WERI-Rb-1 (cell line): ENCODE measurements around the gene DCST1.

Experiments used
- DNase-seq: peaks from one replicate; pipeline ENCODE4 v3.0.0-alpha.2; 2020
- H3K27ac ChIP-seq: fragments of 250-450 bp; sonication (Bioruptor Pico); 2 replicates; pipeline ENCODE4 v1.5.1; 2020; ENCODE audit warnings: mild to moderate bottlenecking, moderate library complexity
- H3K27me3 ChIP-seq: fragments of 250-450 bp; sonication (Bioruptor Pico); 2 replicates; pipeline ENCODE4 v1.5.1; 2021; ENCODE audit warnings: mild to moderate bottlenecking, low read depth, moderate library complexity; ENCODE audit not compliant: insufficient read depth, severe bottlenecking
- H3K36me3 ChIP-seq: fragments of 250-450 bp; sonication (Bioruptor Pico); 2 replicates; pipeline ENCODE4 v1.5.1; 2020; ENCODE audit warnings: mild to moderate bottlenecking, moderate library complexity
- H3K4me3 ChIP-seq: 2 replicates; pipeline ENCODE4 v1.5.1; 2011; ENCODE audit warnings: low read depth, mild to moderate bottlenecking, control low read depth, low read length
- H3K9me3 ChIP-seq: fragments of 250-450 bp; sonication (Bioruptor Pico); 2 replicates; pipeline ENCODE4 v1.5.1; 2021; ENCODE audit warnings: mild to moderate bottlenecking, moderate library complexity; ENCODE audit not compliant: severe bottlenecking
- TF ChIP-seq, protein P1 (sequence below): IDR thresholded peaks from 2 replicates; pipeline ENCODE4 v1.5.1; 2011; ENCODE audit warnings: low read depth, mild to moderate bottlenecking, control low read depth, inconsistent platforms, low read length

Gene DCST1

DNA sequence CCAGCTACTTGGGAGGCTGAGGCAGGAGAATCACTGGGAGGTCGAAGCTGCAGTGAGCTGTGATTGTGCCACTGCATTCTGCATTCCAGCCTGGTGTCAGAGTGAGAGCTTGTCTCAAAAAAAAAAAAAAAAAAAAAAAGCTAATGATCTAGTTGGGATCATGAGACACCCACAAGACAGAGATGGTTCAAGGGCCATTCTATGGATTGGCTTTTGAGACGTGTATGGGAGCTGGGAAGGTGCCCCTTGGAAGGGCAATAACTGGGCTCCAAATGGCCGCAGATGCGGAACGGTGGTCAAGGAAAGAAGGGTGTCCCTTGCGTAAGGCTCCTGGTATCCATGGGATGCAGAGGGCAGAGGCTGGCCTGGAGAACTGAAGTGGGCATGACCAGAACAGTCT, 10.7 kb downstream of the DCST1 start:
- no peak for DNase-seq
- no peaks in the 10 kb centered on the region for H3K27me3 ChIP-seq
- H3K4me3 ChIP-seq: no peak overlapping the region
- no peaks in the 10 kb centered on the region for H3K36me3 ChIP-seq
- no peaks in the 10 kb centered on the region for H3K9me3 ChIP-seq
- H3K27ac ChIP-seq: peak overlapping the region; percentile 71
- TF ChIP-seq, protein P1, sequence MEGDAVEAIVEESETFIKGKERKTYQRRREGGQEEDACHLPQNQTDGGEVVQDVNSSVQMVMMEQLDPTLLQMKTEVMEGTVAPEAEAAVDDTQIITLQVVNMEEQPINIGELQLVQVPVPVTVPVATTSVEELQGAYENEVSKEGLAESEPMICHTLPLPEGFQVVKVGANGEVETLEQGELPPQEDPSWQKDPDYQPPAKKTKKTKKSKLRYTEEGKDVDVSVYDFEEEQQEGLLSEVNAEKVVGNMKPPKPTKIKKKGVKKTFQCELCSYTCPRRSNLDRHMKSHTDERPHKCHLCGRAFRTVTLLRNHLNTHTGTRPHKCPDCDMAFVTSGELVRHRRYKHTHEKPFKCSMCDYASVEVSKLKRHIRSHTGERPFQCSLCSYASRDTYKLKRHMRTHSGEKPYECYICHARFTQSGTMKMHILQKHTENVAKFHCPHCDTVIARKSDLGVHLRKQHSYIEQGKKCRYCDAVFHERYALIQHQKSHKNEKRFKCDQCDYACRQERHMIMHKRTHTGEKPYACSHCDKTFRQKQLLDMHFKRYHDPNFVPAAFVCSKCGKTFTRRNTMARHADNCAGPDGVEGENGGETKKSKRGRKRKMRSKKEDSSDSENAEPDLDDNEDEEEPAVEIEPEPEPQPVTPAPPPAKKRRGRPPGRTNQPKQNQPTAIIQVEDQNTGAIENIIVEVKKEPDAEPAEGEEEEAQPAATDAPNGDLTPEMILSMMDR: no peak

DNA sequence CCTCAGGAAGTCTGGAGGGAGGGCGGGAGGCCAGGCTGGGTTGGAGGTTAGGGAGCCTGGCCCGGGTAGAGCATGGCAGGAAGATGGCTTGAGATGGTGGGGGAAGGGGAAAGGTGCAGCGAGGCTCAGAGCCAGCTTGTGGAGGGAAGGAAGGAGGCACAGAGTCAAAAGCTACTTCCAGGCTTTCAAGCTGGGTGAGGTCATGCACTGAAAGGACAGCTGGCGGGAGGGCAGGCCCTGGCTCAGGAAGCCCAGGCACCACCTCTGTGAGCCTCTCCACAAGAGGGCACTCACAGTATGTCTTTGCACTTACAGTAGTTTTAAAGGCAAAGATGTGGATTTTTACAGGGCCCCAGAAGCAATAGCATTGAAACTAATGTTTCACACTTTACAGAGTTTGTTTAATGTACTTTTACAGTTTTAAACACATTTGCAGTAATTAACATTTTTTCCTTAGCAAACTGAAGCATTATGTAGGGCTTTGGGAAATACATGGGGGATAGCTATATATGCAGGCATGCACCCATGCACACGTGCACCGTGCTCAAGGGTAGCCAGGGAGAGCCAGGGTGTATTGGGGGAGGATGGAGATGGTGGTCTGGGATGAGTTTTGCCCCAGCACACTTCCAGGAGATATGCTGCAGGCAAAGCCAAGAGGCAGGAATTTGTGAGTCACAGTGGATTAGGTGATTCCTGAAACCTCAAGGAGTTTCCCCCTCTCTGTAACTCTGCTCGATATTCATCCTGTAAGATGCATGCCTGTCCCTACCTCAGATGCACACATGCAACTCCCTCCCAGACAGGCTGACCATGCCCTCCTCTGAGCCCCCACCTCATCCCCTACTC, 11.4 kb downstream of the DCST1 start:
- H3K27ac ChIP-seq: peak overlapping the region; percentile 71
- H3K27me3 ChIP-seq: no peaks in the 10 kb centered on the region
- TF ChIP-seq, protein P1: peak; percentile 99
- peak; percentile 99 for DNase-seq
- no peak overlapping the region for H3K4me3 ChIP-seq
- H3K36me3 ChIP-seq: no peaks in the 10 kb centered on the region
- H3K9me3 ChIP-seq: no peaks in the 10 kb centered on the region

DNA sequence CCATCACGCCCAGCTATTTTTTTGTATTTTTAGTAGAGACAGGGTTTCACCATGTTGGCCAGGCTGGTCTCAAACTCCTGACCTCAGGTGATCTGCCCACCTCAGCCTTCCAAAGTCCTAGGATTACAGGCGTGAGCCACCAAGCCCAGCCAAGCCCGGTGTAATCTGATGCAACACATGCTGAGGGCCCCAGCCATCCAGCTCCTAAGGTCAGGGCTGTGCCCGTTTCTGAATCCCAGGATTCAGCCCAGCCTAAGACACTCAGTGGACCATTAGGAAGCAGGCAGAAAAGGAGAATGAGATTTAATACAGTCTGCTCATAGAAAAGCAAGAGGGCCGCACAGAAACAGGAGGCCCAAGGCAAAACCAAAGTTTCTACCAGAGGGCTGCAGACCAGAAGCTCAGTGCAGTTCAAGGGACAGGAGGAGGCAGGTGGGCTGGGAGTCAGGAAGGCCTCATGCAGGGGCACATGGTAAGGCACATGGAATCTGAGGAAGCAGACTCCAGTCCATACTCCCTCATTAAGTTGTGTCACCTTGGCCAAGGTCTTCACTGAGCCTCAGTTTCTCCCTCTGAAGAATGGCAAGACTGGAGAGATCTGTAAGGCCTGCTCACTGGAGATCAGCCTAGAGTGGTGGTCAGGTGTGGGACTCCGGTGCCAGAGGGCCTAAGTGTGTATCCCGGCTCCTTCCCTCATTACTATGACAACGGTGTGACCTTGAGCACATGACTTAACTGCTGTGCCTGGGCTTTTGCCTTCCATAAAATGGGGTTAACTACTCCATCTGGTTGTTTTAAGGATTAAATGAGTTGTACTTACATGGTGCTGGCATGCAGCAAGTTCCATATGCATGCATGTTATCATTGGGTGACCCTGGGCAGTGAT, 15.1 kb downstream of the DCST1 start:
- TF ChIP-seq, protein P1: 0 out of 2 replicates have a peak, but pooled peaks have one; percentile 9
- H3K9me3 ChIP-seq: no peaks in the 10 kb centered on the region
- H3K36me3 ChIP-seq: peaks cover 5% of the 10 kb centered on the region
- peak; percentile 96 for DNase-seq
- peak overlapping the region; percentile 93 for H3K27ac ChIP-seq
- H3K4me3 ChIP-seq: no peak overlapping the region
- no peaks in the 10 kb centered on the region for H3K27me3 ChIP-seq

DNA sequence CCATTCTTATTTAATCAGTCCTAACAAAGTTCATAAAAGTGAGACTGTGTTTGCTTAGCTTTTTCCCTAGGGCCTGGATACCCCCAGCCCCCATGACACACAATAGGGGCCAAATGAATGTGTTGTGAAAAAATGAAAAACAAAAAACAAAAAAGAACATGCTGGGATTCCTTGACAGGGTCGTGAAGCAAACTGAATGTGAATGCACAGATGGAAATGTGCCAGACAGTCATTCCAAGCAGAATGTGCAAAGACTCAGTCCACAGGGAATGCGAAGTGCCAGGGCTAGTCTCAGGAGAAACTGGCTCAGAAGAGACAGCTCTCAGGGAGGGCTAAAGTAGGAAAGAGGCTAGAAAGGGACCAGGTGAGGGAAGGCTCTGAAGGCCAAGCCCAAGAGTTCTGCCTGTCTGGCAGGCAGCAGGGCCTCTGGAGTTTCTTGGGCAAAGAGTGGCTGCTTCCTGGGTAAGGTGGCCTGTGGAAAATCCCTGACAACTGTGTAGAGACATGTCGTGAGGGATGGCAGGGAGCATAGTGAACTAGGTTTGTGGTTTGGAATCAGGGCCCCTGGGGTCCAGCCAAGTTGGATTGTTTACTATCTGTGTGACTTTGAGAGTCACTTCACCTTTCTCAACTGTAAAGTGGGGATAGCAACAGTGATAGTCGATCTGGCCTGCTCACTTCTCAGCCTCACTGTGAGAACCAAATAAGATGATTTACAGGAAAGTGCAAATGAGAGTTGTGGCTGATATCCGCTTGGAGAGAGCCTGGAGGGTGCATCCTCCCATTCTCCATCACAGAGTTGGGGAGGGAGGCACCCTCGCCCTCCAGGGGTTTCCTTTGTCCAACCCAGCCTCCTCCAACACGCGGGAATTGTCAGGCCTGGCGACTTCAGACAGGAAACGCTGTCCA, 16.3 kb downstream of the DCST1 start:
- Histone ChIP-seq H3K4me3 (peak overlapping the region; percentile 74), H3K36me3 (peaks cover 17% of the 10 kb centered on the region), H3K27ac (peak overlapping the region; percentile 93), H3K27me3 (no peaks in the 10 kb centered on the region), H3K9me3 (no peaks in the 10 kb centered on the region)
- no peak for DNase-seq
- TF ChIP-seq, protein P1: no peak

DNA sequence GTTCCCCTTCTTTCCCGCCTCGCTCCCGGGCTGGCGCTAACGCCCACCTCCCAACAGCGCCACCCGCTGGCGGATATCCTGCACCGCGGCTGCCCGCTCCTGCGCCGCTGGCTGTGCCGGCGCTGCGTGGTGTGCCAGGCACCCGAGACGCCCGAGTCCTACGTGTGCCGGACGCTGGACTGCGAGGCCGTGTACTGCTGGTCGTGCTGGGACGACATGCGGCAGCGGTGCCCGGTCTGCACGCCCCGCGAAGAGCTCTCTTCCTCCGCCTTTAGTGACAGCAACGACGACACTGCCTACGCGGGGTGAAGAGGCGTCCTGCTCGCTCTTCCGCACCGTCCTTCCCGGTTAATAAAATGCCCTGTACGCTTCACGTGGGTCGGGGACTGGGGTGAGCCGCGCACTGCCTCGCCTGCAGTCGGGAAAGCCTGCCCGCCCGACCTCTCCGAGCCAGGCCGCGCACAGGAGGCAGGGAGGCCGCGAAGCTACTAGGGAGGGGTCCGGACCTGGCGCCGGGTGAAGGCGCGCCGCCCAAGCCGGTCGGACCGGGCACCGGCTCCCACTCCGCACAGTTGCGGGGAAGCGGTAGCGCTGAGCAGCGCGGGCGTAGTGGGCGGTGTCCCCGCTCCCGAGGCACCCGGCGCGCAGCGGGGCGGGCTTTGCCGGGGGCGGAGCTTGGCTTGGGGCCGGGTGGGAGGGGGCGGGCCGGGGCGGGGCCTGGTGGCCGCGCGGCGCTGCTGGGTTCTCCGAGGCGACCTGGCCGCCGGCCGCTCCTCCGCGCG, 17.1 kb downstream of the DCST1 start, which contains the start of gene ADAM15:
TSS of gene ADAM15 (plus strand) at position 757 of the 782 bp plus-strand sequence. CDS start 71 bp downstream, outside the sequence.
- peaks cover 24% of the 10 kb centered on the region for H3K36me3 ChIP-seq
- H3K9me3 ChIP-seq: no peaks in the 10 kb centered on the region
- peak; percentile 99 for DNase-seq
- TF ChIP-seq, protein P1: peak; percentile 100
- H3K4me3 ChIP-seq: peak within 1 kb of the TSS; percentile 74
- H3K27ac ChIP-seq: peak within 1 kb of the TSS; percentile 93
- no peaks in the 10 kb centered on the region for H3K27me3 ChIP-seq
